SKM-1 treated with dmso at 0.1 percent for 144 hours (cell line): ENCODE data around the gene SZT2.
"Not testable (repeated sequence)": the region's sequence is repeated elsewhere in the genome, so short reads cannot be mapped to it uniquely, and the experiment has no call there.

Experiments used
- DNase-seq: peaks from one replicate; lab custom pipeline; 2025; ENCODE audit not compliant: unreplicated experiment; lab: John Stamatoyannopoulos, UW

SZT2 gene

DNA sequence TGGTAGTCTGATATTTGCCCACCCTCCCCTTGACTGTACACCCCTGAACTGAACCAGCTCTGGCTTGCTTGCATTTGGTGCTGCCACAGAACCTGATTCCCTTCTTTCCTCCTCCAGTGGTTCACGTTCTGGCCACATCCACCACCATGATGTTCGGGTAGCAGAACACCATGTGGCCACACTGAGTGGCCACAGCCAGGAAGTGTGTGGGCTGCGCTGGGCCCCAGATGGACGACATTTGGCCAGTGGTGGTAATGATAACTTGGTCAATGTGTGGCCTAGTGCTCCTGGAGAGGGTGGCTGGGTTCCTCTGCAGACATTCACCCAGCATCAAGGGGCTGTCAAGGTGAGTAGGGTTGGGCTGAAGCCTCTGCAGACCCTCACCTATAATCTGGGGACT, 29.1 kb upstream of the SZT2 start:
- DNase-seq: no peak

DNA sequence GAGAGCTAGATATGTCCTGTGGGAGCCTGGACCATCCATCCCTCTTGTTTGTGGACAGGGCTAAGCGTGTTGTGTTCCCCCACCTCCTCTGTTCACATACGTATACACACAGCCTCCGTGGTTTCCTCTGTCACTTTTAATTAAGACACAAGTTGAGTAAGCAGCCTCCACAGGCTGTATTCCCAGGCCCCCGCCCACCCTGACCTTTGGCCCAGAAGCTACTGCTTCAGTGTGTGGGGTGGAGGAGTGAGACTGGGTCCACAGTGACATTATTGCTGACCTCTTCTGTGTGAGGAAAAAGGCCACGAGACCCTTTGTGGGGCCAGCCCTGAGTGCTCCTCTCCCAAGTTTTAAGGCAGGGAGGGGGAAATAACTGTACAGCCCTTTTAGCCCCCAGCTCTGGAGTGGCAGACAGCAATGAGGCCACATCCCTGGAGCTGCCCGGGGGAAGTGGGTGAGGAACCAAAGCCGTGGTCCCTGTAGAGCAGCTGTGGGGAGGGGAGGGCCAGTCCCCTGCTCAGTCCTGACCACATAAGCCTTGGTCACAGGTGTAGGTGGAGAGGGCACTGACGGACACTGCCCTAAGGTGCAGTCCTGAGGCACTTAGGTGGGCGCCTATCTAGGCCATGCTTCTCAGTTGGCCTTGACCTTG, 26.3 kb upstream of the SZT2 start:
- DNase-seq: peak; percentile 17

- DNase-seq: no peak
Measured at GRCh38 chr1:43363935-43364525, 25.7 kb upstream of the SZT2 start.

DNA sequence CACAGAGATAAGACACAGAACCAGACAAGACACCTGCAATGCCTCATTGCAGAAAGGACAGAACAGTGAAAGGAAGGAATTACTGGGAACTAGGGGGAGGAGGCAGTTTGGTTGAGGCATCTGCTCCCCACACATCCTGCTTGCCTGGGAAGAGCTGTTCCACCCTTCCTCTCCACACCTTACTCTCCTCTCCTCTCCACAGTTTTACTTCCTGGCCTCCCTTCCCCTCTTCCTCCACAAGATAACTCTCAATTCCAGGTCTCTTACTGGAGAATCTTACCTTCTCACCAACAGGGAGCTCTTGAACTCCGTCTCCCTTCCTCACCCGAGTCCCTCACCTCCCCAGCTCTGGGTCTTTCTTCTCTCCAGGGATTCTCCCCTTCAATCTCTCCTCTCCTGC, 24.0 kb upstream of the SZT2 start:
- DNase-seq: no peak

- DNase-seq: no peak
Measured at GRCh38 chr1:43366179-43366578, 23.5 kb upstream of the SZT2 start.

- no peak for DNase-seq
Measured at GRCh38 chr1:43366601-43367025, 23.1 kb upstream of the SZT2 start.

DNA sequence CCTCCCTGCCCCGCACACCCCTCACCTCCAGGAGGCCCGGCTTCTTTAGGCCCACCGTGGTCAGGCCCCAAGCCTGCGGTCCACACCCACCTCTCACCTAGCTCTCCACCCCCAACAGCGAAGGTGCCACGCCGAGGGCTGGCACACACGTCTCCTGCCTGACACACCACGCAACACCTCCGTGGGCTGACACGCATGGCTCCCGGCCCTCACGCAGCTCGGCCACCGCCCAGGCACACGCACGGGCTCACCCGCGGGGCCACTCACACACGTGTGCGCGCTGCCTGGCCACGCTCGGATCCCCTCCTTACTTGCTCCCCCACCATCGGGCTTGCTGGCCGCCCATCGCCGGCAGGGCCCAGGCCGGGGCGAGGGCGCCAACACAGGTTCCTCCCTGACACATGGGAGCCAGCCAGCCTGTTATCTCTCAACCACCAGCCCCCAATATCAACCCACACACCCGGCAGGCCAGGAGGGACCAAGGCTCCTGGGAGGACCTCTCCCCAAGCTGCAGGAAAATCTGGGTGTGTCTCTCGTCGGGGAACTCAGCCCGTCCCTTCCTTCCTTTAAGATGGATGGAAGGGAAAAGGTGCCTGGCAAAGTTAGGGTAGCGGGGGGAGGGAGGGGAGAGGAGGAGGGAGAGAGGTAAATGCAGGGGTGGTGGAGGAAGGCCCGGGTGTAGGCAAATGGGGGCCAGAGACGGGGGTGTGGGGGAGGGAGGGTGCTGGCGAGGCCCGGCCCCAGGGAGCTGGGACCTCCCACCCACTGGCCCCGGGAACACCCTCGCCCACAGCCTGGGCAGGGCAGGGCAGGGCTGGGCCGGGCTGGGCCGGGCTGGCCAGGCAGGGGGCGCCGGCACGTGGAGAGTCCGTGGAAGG, 22.4 kb upstream of the SZT2 start:
- no peak for DNase-seq

- peak; percentile 92 for DNase-seq
Measured at GRCh38 chr1:43367904-43368645, 21.6 kb upstream of the SZT2 start, which contains the start of gene ELOVL1. Gene ELOVL1 (minus strand): TSS chr1:43368011. CDS start chr1:43365609, 2,402 bp downstream.

- DNase-seq: no peak
Measured at GRCh38 chr1:43368646-43369020, 21.1 kb upstream of the SZT2 start.

DNA sequence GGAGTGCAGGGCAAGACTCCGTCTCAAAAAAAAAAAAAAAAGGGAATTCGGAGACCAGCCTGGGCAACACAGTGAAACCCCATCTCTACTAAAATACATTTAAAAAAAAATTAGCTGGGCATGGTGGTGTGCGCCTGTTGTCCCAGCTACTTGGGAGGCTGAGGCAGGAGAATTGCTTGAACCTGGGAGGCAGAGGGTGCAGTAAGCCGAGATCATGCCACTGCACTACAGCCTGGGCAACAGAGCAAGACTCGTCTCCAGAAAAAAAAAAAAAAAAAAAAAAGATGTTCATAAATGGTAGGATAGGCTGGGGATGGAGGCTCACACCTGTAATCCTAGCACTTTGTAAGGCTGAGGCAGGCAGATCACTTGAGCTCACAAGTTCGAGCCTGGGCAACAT, 19.9 kb upstream of the SZT2 start:
- not testable (repeated sequence) for DNase-seq

DNA sequence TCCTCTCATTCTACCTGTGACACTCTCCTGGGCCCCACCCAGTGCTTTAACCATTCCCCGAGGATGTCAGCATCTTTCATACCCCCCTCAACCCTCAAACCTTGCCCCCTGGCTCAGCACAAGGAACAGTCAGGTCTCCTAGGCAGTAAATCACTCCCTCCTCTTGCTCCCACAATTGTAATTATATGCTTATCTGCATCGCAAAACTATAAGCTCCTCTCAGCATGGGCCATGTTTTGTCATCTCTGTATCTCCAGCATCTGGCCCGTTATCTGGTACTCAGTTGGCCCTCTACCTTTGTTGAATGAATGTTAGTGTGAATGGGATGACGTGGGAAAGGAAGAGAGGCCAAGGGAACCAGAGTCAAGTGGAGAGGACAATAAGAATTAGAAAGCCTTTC, 19.1 kb upstream of the SZT2 start:
- DNase-seq: no peak

- no peak for DNase-seq
Measured at GRCh38 chr1:43372172-43372571, 17.5 kb upstream of the SZT2 start.

DNA sequence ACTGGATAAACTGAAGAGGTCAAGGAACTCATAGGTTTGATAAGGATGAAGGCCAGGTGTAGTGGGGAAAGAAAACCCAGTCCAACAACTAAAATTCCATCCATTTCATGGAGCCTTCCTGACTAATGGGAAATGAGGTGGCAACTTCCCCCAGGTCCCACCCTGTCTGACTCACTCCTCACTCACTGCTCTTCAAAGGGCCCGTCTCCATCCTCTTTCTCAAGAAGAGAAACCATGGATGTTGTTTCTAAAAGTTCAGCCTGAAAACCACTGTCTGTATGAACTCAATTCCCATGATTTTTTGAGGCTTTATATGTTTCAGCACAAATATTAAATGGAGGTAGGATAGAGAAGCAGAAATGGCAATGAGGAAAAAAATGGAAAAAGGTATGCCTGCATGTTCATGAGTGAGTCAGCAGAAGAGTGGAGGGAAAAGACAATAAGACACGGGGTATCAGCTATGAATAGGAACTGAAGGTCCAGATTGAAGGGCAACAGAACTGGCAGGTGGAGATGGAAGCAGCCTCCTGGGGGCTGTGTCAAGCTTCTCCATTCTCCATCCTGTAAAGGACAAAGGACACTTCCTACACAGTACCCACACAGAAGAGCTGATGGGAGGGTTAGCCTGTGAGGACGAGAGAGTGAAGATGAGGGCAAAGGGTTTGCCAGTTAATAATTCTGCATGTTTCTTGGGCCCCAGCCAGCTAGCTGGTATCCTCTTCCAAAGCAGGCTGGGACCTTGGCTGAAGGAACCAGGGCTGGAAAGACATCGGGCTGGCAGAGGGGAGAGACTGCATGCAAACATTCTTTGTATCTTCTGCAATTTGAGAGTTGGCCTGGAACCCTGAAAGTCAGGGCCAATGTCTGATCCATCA, 16.4 kb upstream of the SZT2 start:
- no peak for DNase-seq

GRCh38 chr1:43376723-43377235, 12.9 kb upstream of the SZT2 start:
- no peak for DNase-seq

- DNase-seq: no peak
Measured at GRCh38 chr1:43377831-43378230, 11.9 kb upstream of the SZT2 start.

- DNase-seq: no peak
Measured at GRCh38 chr1:43379476-43379875, 10.2 kb upstream of the SZT2 start.

DNA sequence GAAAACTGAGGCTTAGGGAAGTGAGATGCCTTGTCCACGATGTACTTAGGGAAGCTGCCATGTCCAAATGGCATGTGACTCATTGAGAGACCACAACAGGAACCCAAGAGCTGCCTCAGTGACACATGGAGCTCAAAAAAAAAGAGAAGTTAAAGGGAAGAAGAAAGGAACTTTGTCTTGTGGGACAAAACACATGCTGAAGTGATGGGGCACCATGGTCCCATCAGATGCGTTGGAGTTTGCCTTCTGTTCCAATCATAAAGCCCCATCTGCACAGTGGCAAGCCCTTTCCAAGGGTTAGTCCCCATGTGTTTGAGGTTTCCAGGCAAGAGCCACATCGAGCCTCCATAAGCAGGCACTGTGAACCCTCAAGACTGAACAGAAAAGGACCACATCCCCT, 8.1 kb upstream of the SZT2 start:
- peak; percentile 70 for DNase-seq

DNA sequence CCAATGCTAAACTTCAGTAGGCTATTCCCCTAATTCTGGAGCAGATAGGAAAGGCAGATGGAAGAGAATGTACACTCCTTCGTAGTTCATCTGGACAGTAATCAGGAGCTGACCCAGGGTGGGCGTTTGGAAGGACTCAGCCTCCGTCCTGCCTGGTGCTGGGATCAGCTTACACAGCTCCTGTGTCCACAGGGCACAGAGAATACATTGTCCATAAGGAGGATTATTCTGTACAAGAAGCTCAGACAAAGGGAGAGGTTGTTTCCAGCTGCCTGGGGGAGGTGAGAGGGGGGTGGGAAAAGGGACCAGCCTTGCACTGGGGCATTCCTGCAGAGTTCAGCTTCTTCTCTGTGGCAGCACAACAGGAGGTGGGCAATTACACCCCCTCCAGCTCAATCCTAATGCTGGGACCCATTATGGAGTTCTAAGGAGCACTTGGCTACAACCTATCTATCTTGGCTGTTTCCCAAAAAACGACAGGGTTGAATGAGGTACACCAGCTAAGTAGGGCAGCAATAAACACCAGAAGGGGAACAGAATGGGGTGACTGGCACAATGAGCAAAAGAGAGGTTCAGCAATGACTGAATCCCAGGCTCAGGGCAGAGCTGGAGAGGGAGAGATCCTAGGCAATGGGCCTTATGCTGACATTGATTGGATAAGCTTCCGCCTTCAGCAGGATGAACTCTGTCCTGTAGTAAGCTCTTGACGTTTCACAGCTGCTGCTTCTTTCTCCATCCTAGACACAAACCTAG, 7.5 kb upstream of the SZT2 start:
- no peak for DNase-seq

DNA sequence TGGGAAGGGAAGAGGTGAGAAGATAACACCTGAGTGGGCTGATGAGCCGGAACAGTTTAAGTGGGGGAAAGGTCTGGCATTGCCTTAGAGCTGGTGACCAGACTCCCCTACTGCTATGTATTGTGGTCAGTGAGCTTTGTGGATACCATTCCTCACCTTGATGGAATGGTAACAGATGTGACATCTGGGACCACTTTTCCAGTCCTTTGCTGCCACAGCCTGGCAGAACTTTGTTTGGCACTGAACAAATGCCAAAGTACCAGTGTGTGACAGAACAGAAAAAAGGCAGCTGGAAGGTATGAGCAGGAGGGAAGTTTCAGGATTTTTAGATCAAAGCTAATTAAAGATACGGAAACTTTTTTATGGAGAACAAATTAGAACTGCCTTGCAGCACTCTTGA, 6.2 kb upstream of the SZT2 start:
- DNase-seq: no peak
